SU-DHL-6 (cell line): ENCODE results near the gene HIF3A.
"Not testable (repeated sequence)": the region's sequence is repeated elsewhere in the genome, so short reads cannot be mapped to it uniquely, and the experiment has no call there.

Source experiments
- H2AFZ ChIP-seq: fragments of 200-600 bp; sonication (generic); 2 replicates; pipeline ENCODE4 v1.6.1; 2014; ENCODE audit warnings: low read depth, mild to moderate bottlenecking, moderate library complexity, mixed read lengths, antibody characterized with exemption, low read length; ENCODE audit not compliant: severe bottlenecking
- H3F3A ChIP-seq: fragments of 200-600 bp; shearing (Covaris generic); 2 replicates; pipeline ENCODE4 v1.6.0; 2016; ENCODE audit warnings: antibody characterized with exemption, mild to moderate bottlenecking; ENCODE audit not compliant: insufficient read depth
- H3K27ac ChIP-seq: fragments of 200-600 bp; sonication (generic); 2 replicates; pipeline ENCODE4 v1.5.1; 2016; ENCODE audit warnings: low read depth, mild to moderate bottlenecking, low read length, moderate library complexity, mixed read lengths
- H3K27me3 ChIP-seq: fragments of 200-600 bp; sonication (generic), shearing (Covaris generic); 2 replicates; pipeline ENCODE4 v1.6.0; 2014; ENCODE audit warnings: mild to moderate bottlenecking, low read length
- H3K36me3 ChIP-seq: fragments of 200-600 bp; sonication (generic); 2 replicates; pipeline ENCODE4 v1.6.1; 2014; ENCODE audit warnings: mild to moderate bottlenecking, low read length, mixed read lengths
- H3K4me2 ChIP-seq: fragments of 300-600, 200-600 bp; shearing (Covaris generic), sonication (generic); 2 replicates; pipeline ENCODE4 v1.6.0; 2014; ENCODE audit warnings: low read length, low read depth, mild to moderate bottlenecking; ENCODE audit not compliant: poor library complexity, severe bottlenecking
- H3K4me3 ChIP-seq: fragments of 200-600 bp; sonication (generic); 2 replicates; pipeline ENCODE4 v1.5.1; 2014; ENCODE audit warnings: antibody characterized with exemption, low read length, mild to moderate bottlenecking, mixed read lengths; ENCODE audit not compliant: insufficient read depth, poor library complexity, severe bottlenecking
- H3K79me2 ChIP-seq: fragments of 200-600 bp; sonication (generic); 2 replicates; pipeline ENCODE4 v1.6.1; 2014; ENCODE audit warnings: mild to moderate bottlenecking, low read length, moderate library complexity; ENCODE audit not compliant: insufficient read depth
- H3K9ac ChIP-seq: fragments of 200-600 bp; sonication (generic); 2 replicates; pipeline ENCODE4 v1.7.0; 2014; ENCODE audit warnings: mild to moderate bottlenecking, low read length
- H3K9me2 ChIP-seq: fragments of 200-600 bp; sonication (generic); replicated peaks from 2 replicates; pipeline ENCODE4 v1.6.1; 2014; ENCODE audit warnings: low read length; ENCODE audit not compliant: insufficient read depth
- H3K9me3 ChIP-seq: fragments of 200-600 bp; sonication (generic); 2 replicates; pipeline ENCODE4 v1.6.1; 2014; ENCODE audit warnings: low read length, mixed read lengths; ENCODE audit not compliant: insufficient read depth
- H4K20me1 ChIP-seq: fragments of 200-600 bp; sonication (generic); 2 replicates; pipeline ENCODE4 v1.6.1; 2014; ENCODE audit warnings: low read depth, mild to moderate bottlenecking, antibody characterized with exemption, low read length, moderate library complexity, mixed read lengths
- EZH2phosphoT487 ChIP-seq: fragments of 200-600 bp; sonication (generic), shearing (Covaris generic); conservative IDR thresholded peaks from 2 replicates; pipeline ENCODE4 v1.6.1; 2018; ENCODE audit warnings: mild to moderate bottlenecking, antibody characterized with exemption, low read length, moderate library complexity, mixed read lengths
- TF ChIP-seq, protein P1 (sequence below): fragments of 200-600 bp; sonication (generic); IDR thresholded peaks from one replicate; pipeline ENCODE4 v1.5.1; 2017; ENCODE audit warnings: antibody characterized with exemption, mild to moderate bottlenecking, low read length, moderate library complexity; ENCODE audit not compliant: insufficient read depth, poor library complexity, severe bottlenecking

Gene HIF3A

DNA sequence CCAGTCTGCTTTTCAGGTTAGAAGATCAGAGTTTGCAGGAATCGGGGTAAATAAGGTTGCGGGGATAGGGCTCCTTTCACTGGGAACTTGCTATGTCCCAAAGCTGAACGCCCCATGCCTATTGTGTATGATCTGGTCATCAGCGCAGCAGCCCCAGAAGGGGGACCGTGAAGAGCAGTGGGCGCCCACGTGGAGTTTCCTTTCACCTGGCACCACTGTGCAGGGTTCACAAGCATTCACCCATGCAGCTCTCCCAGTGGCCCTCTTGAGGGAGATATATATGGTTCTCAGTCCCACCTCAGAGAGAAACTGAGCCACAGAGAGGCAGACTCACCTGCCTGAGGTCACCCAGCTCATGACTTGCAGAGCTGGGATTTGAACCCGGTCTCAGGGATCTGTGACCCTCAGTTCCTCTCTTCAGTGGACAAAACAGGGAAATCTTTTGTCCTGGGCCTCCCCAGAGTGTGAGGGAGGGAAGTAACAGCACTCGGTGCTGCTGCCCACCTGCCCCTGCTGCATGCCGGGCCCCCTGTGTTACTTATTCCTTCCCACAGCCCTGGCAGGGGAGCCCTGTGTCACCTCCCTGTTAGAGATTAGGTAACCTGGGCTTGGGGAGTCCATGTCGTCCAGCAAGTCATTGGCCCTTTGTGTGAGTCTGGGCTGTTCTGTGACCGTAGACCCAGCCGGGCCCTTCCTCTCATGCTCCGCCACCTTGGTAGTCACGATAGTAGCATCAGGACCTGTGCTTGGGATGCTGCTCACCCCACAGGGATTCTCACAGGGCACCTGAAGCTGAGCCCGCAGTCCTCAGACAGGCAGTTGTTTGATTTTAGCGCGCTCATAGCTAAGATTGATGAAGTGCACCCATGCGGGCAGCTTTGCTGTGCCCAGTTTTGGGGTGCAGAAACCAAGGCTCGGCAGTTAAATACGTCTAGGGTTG, 78.0 kb downstream of the HIF3A start:
- Histone ChIP-seq H4K20me1 (0 out of 2 replicates have a peak, but pooled peaks cover 4% of the 10 kb centered on the region), H3K9me2 (no peaks in the 10 kb centered on the region), H3K27ac (no peak overlapping the region), H3K36me3 (0 out of 2 replicates have a peak, but pooled peaks cover 14% of the 10 kb centered on the region), H3K79me2 (peaks cover 37% of the 10 kb centered on the region), H3F3A (no peaks in the 10 kb centered on the region), H2AFZ (no peak overlapping the region), H3K9me3 (no peaks in the 10 kb centered on the region), H3K27me3 (no peaks in the 10 kb centered on the region), H3K4me2 (no peak overlapping the region), H3K9ac (no peak overlapping the region), H3K4me3 (no peak overlapping the region)
- no peak for TF ChIP-seq EZH2phosphoT487
- TF ChIP-seq, protein P1, sequence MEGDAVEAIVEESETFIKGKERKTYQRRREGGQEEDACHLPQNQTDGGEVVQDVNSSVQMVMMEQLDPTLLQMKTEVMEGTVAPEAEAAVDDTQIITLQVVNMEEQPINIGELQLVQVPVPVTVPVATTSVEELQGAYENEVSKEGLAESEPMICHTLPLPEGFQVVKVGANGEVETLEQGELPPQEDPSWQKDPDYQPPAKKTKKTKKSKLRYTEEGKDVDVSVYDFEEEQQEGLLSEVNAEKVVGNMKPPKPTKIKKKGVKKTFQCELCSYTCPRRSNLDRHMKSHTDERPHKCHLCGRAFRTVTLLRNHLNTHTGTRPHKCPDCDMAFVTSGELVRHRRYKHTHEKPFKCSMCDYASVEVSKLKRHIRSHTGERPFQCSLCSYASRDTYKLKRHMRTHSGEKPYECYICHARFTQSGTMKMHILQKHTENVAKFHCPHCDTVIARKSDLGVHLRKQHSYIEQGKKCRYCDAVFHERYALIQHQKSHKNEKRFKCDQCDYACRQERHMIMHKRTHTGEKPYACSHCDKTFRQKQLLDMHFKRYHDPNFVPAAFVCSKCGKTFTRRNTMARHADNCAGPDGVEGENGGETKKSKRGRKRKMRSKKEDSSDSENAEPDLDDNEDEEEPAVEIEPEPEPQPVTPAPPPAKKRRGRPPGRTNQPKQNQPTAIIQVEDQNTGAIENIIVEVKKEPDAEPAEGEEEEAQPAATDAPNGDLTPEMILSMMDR = no peak

DNA sequence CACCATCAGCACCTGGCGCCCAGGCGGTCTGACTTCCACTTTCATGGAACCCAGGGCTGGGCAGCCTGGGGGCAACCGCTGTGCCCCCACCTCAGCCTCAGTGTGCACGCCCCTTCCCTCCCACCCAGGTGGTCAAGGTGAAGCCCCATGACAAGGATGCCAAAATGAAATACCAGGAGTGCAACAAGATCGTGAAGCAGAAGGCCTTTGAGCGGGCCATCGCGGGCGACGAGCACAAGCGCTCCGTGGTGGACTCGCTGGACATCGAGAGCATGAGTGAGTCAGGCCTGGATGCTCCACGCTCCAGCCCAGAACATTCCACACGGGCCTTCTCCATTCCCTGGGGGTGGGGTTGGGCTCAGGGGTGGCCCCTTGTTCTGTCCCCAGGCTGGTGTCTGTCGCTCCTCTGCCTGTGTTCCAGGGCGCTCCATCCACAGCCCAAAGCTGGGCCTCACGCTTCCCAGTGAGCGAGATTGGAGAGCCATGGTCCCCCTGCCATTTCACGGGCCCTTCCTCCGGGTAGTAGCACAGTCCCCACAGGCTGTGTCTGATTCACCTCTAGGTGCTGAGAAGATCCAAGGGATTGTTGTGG, 78.7 kb downstream of the HIF3A start:
- not testable (repeated sequence) for H3K4me3 ChIP-seq, H3K9me3 ChIP-seq, H3K4me2 ChIP-seq, H4K20me1 ChIP-seq, H3K27ac ChIP-seq, H3K27me3 ChIP-seq, H3F3A ChIP-seq, H2AFZ ChIP-seq, H3K9ac ChIP-seq, H3K9me2 ChIP-seq
- Histone ChIP-seq H3K79me2 (peaks cover 34% of the 10 kb centered on the region), H3K36me3 (peaks cover 14% of the 10 kb centered on the region; the same call in 1 of the 2 replicates)

DNA sequence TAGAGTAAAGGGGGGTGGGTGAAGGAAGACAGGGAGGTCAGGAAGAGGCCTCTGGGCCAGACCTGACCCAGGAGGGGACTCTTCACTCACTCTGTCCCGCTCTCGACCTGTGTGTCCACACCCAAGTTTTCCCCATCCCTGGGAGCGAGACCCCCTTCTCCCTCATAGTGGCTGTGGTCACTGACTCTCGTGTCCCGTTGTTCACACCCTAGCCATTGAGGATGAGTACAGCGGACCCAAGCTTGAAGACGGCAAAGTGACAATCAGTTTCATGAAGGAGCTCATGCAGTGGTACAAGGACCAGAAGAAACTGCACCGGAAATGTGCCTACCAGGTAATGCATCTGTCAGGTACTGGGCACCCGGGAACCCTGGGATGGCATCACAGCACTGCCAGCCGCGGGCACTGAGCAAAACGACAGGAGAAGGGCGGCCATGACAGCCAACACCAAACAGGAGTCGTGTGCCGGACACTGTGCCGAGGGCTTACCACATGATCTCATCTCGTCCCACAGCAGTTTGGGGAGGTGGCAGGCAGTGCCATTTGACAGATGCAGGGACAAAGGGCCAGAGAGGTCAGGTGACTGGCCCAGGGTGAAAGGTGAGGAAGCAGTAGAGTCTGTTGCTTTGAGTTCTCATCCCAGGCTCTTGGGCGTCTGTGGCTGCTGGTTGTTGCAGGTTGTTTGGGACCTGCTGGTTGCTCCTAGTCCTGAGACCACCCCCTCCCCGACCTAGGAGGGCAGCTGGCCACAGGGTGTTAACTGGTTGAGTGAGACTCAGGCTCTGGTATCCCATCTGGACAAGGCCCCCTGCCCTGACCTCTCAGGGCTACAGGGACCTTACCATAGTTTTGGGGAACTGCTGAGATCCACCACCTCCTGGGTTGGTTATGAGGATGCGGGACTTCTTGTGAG, 79.7 kb downstream of the HIF3A start:
- no peaks in the 10 kb centered on the region for H3K27me3 ChIP-seq
- no peaks in the 10 kb centered on the region for H3K9me2 ChIP-seq
- no peaks in the 10 kb centered on the region for H3F3A ChIP-seq
- TF ChIP-seq EZH2phosphoT487 = no peak
- TF ChIP-seq, protein P1 = no peak
- peaks cover 21% of the 10 kb centered on the region; the same call in 1 of the 2 replicates for H3K36me3 ChIP-seq
- peaks cover 34% of the 10 kb centered on the region for H3K79me2 ChIP-seq
- 0 out of 2 replicates have a peak, but pooled peaks cover 7% of the 10 kb centered on the region for H4K20me1 ChIP-seq
- no peak overlapping the region for H2AFZ ChIP-seq
- no peak overlapping the region for H3K9ac ChIP-seq
- H3K4me2 ChIP-seq = no peak overlapping the region
- H3K9me3 ChIP-seq = no peaks in the 10 kb centered on the region
- no peak overlapping the region for H3K4me3 ChIP-seq
- H3K27ac ChIP-seq = no peak overlapping the region
